ENCODE data around the gene BCL7A.

DNA sequence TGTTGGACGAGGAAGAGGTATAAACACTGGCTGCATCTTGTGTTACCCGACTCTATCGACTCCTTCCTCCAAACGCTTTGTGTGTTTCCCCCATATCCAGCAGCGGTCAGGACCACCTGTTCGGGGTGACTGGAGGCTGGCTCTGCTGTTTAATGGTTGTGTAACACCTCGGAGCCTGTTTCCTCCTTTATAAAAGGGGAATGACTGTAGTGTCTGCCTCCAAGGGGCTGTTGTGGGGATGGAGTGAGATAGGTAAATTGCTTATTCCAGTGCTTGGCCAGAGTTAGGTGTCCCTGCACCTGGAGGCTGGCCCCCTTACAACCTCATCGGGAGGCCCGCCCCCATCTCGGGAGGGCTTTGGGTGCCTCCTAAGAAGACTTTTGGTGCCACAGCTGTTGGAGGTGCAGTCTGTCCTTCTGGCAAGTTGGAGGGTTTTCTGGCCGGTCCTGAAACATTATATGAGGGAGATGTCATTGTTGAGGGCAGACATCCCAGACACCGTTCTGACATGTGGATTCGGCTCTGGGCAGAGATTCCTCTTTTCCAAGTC, 57.9 kb downstream of the BCL7A start:
- TF ChIP-seq POLR2AphosphoS5 (IDR thresholded peaks at IDR 0.05; ENCODE audit: borderline replicate concordance, low read depth, low read length) (no peak), EZH2 (IDR thresholded peaks at IDR 0.05) (no peak)

All from SK-N-MC (cell line).